ENCODE data around the gene CLDND1. TPM values are rescaled to one million over a fixed set of nuclear protein-coding genes. Genes with fewer than 3 reads are reported as not detected.

Gene CLDND1
- total RNA-seq, 1 experiment from 2014 or later: 80.6 TPM

DNA sequence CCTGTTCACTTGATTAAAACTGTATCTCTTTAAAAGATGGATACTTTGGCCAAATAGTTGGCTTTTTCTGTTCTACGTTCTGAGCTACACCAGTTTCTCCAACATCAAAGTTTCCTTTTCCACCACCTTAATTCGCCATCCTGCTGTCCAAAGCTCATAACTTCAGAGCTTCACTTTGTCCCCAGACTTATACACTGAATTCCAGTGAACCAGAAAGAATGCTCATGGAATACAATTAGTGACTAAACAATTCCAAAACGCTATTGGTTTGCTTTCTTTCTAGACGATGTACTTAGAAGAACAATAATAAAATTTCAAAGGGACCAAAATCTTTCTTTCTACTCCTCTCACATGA lies 32.3 kb upstream of the CLDND1 start:
- Mint-ChIP-seq H3K36me3 (no peaks in the 10 kb centered on the region), H3K9me3 (no peaks in the 10 kb centered on the region; the same call in 1 of the 2 replicates), H3K4me1 (no peaks in the 10 kb centered on the region), H3K27me3 (ENCODE audit: low read depth) (no peaks in the 10 kb centered on the region), H3K27ac (no peak overlapping the region), H3K4me3 (no peak overlapping the region)
- ATAC-seq (no peak), DNase-seq (ENCODE audit: low spot score) (no peak)
- CTCF ChIA-PET: no interaction called here
- POLR2A ChIA-PET: no interaction called here
- TF ChIP-seq STAT6 (CRISPR knock-in tag; conservative IDR thresholded peaks at IDR 0.05; ENCODE audit: low read depth) (no peak), ZNF532 (CRISPR knock-in tag; IDR thresholded peaks at IDR 0.05; ENCODE audit: borderline replicate concordance) (no peak), NR1H2 (CRISPR knock-in tag; IDR thresholded peaks at IDR 0.05) (no peak), SMAD4 (CRISPR knock-in tag; IDR thresholded peaks at IDR 0.05) (no peak), ZNF423 (CRISPR knock-in tag; IDR thresholded peaks at IDR 0.05) (no peak), NFATC4 (CRISPR knock-in tag; IDR thresholded peaks at IDR 0.05) (no peak), GTF2I (CRISPR knock-in tag; conservative IDR thresholded peaks at IDR 0.05) (no peak), SP1 (CRISPR knock-in tag; conservative IDR thresholded peaks at IDR 0.05) (no peak), ATF1 (CRISPR knock-in tag; IDR thresholded peaks at IDR 0.05) (no peak), JAZF1 (CRISPR knock-in tag; IDR thresholded peaks at IDR 0.05) (no peak), MXD4 (CRISPR knock-in tag; IDR thresholded peaks at IDR 0.05; ENCODE audit: borderline replicate concordance) (no peak), PRRX2 (CRISPR knock-in tag; IDR thresholded peaks at IDR 0.05) (no peak), HMGA2 (CRISPR knock-in tag; IDR thresholded peaks at IDR 0.05) (no peak), ZNF671 (CRISPR knock-in tag; IDR thresholded peaks at IDR 0.05) (no peak), OVOL2 (CRISPR knock-in tag; IDR thresholded peaks at IDR 0.05; ENCODE audit: borderline replicate concordance) (no peak), CREM (CRISPR knock-in tag; IDR thresholded peaks at IDR 0.05) (no peak), CBFB (CRISPR knock-in tag; IDR thresholded peaks at IDR 0.05; ENCODE audit: low read depth) (no peak)
- TF ChIP-seq, protein P1, sequence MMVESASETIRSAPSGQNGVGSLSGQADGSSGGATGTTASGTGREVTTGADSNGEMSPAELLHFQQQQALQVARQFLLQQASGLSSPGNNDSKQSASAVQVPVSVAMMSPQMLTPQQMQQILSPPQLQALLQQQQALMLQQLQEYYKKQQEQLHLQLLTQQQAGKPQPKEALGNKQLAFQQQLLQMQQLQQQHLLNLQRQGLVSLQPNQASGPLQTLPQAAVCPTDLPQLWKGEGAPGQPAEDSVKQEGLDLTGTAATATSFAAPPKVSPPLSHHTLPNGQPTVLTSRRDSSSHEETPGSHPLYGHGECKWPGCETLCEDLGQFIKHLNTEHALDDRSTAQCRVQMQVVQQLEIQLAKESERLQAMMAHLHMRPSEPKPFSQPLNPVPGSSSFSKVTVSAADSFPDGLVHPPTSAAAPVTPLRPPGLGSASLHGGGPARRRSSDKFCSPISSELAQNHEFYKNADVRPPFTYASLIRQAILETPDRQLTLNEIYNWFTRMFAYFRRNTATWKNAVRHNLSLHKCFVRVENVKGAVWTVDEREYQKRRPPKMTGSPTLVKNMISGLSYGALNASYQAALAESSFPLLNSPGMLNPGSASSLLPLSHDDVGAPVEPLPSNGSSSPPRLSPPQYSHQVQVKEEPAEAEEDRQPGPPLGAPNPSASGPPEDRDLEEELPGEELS (CRISPR knock-in tag; IDR thresholded peaks at IDR 0.05): no peak
- TF ChIP-seq, protein P2, sequence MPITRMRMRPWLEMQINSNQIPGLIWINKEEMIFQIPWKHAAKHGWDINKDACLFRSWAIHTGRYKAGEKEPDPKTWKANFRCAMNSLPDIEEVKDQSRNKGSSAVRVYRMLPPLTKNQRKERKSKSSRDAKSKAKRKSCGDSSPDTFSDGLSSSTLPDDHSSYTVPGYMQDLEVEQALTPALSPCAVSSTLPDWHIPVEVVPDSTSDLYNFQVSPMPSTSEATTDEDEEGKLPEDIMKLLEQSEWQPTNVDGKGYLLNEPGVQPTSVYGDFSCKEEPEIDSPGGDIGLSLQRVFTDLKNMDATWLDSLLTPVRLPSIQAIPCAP (CRISPR knock-in tag; IDR thresholded peaks at IDR 0.05): no peak
- TF ChIP-seq, protein P3, sequence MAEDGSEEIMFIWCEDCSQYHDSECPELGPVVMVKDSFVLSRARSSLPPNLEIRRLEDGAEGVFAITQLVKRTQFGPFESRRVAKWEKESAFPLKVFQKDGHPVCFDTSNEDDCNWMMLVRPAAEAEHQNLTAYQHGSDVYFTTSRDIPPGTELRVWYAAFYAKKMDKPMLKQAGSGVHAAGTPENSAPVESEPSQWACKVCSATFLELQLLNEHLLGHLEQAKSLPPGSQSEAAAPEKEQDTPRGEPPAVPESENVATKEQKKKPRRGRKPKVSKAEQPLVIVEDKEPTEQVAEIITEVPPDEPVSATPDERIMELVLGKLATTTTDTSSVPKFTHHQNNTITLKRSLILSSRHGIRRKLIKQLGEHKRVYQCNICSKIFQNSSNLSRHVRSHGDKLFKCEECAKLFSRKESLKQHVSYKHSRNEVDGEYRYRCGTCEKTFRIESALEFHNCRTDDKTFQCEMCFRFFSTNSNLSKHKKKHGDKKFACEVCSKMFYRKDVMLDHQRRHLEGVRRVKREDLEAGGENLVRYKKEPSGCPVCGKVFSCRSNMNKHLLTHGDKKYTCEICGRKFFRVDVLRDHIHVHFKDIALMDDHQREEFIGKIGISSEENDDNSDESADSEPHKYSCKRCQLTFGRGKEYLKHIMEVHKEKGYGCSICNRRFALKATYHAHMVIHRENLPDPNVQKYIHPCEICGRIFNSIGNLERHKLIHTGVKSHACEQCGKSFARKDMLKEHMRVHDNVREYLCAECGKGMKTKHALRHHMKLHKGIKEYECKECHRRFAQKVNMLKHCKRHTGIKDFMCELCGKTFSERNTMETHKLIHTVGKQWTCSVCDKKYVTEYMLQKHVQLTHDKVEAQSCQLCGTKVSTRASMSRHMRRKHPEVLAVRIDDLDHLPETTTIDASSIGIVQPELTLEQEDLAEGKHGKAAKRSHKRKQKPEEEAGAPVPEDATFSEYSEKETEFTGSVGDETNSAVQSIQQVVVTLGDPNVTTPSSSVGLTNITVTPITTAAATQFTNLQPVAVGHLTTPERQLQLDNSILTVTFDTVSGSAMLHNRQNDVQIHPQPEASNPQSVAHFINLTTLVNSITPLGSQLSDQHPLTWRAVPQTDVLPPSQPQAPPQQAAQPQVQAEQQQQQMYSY (CRISPR knock-in tag; IDR thresholded peaks at IDR 0.05): no peak
